ENCODE measurements around the gene PTPDC1.

- TF ChIP-seq, protein P1, sequence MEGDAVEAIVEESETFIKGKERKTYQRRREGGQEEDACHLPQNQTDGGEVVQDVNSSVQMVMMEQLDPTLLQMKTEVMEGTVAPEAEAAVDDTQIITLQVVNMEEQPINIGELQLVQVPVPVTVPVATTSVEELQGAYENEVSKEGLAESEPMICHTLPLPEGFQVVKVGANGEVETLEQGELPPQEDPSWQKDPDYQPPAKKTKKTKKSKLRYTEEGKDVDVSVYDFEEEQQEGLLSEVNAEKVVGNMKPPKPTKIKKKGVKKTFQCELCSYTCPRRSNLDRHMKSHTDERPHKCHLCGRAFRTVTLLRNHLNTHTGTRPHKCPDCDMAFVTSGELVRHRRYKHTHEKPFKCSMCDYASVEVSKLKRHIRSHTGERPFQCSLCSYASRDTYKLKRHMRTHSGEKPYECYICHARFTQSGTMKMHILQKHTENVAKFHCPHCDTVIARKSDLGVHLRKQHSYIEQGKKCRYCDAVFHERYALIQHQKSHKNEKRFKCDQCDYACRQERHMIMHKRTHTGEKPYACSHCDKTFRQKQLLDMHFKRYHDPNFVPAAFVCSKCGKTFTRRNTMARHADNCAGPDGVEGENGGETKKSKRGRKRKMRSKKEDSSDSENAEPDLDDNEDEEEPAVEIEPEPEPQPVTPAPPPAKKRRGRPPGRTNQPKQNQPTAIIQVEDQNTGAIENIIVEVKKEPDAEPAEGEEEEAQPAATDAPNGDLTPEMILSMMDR (IDR thresholded peaks at IDR 0.05; ENCODE audit: insufficient read depth, low read depth, low read length), result no peak
- no peak for TF ChIP-seq EZH2 (IDR thresholded peaks at IDR 0.05; ENCODE audit: insufficient read depth, low read length)
These were observed 72.2 kb downstream of the PTPDC1 start for GRCh38 chr9:94156348-94157049.
